Activated gamma-delta T cell treated with anti-CD3 and anti-CD28 coated beads, Interleukin-2, amount 50 U/mL, for 16 hours (primary cell): Measurements from ENCODE around the gene MAD2L1.

Experiments
- DNase-seq: peaks from one replicate; pipeline ENCODE4 v3.0.0-alpha.2; 2020; ENCODE audit warnings: low read depth

MAD2L1 gene

DNA sequence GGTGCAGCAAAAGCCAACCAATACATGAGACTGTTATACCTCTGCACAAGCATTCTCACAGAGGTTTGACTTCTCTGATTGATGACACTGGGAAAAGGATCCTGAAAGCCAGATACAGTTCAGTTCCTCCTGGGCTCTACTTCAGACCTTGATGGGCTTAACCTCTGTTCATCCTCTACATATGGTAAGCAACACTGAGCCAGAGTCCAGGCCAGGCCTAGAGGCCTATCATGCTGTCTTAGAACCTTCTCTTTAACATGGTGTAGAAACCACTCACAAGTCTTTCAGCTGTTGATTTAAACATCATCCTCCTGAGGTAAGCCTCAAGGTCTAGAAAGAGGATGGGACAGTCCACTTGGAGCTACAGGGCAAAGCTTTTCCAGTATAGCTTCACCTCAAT, 9.2 kb downstream of the MAD2L1 start:
- DNase-seq = no peak

DNA sequence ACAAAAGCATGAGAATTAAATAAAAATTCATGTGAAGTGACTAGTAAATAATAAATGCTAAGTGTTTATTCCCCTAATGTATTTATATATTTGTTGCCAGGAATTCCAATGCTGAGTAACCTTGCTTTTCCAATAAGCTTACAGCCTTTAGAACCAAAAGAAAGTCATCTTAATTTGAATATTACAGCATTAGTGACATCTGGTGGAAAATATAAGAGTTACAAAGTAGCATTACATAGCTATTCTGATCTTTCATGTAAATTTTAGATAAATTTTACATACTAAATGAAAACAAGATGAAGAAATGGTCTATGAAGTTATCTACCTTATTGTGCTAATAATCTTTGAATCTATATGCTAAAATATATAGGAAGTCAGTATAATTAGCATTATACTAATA, 10.4 kb downstream of the MAD2L1 start:
- DNase-seq = no peak

DNA sequence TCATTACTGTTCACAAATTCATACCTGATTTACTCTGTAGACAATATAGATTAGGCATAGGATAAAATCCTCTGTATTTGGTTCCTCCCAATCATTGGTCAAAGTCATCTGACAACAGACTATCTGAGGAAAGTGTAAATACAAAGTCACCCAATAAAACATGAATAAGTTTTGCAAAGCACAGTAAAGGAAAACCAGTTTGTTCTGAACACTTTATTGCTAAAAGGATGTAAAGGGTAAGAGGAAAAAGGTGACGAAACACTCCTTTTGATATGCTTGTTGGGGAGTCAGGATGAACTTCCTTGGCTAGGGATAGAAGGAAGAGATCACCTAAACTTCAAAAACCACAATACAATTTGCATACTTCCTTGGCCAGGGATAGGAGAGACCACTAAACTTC, 10.9 kb downstream of the MAD2L1 start:
- no peak for DNase-seq

DNA sequence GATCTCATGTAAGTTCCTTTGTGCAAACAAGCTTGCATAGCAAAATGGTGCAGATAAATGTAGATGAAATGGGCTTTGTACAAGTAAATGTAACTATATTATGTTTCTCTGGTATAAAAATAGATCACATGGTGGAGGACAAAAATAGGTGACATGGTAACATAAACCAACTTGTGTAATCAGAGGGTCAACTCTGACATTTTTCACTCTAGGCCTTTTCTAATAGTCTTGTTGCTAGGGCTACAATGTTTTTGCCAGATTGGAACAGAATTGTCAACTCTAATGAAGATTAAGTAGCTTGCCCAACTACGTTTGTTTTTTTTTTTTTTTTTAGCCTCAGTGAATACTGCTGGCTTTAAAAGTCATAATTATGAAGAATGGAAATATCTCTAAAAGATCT, 11.5 kb downstream of the MAD2L1 start:
- no peak for DNase-seq

DNA sequence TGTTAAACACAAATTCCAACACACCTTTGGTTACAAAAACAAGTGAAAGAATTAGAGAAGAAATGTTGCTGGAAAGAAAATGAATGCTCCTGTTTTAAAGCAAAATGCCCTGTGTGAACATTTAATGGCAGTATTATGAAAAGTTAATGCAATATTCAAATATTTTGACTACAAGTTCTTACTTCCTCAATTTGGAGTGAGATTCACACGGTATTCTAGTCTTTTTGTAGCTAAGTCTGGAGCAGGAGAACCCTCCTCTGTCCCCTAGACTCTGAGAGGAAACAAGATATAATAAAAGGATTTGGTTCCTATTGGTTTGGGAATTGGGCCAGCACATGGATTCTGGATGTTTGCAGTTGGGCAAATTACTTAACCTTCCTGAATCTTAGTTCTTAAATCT, 12.7 kb downstream of the MAD2L1 start:
- DNase-seq = no peak

DNA sequence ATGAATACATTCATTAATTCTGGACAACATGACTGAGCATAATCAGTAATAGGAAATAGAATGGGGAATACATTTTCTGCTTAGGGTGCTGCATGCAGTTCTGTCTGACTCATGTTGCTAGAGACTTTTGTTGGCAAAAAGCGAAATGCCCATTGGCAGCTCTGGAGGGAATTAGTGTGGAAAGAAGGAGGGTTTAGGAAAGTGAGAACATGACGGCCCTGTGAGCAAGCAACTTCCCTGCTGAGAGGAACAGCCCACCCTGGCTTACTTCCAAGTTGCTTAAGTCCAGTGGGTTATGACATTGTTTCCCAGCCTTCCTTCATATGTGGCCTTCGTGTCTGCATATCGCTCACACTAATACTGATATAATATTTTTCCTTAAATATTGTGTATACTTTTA, 13.8 kb downstream of the MAD2L1 start:
- no peak for DNase-seq

DNA sequence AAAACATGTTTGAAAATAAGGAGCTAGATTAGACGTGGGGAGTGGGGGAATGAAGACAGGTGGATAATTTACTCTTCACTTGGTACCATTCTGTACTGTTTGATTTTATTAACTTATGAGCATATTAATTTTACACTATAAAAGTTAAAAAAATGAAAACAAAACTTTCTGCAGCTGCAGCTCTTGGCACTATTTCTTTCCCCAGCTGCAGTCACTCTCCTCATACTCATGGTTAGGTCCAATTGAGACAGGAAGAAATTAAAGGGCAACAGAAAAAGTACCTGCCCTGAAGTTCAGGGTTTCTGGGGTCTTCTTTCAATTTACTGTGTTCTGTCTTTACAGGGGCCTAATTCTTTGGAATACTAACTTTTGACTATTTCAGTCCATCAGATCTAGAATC, 15.4 kb downstream of the MAD2L1 start:
- no peak for DNase-seq

DNA sequence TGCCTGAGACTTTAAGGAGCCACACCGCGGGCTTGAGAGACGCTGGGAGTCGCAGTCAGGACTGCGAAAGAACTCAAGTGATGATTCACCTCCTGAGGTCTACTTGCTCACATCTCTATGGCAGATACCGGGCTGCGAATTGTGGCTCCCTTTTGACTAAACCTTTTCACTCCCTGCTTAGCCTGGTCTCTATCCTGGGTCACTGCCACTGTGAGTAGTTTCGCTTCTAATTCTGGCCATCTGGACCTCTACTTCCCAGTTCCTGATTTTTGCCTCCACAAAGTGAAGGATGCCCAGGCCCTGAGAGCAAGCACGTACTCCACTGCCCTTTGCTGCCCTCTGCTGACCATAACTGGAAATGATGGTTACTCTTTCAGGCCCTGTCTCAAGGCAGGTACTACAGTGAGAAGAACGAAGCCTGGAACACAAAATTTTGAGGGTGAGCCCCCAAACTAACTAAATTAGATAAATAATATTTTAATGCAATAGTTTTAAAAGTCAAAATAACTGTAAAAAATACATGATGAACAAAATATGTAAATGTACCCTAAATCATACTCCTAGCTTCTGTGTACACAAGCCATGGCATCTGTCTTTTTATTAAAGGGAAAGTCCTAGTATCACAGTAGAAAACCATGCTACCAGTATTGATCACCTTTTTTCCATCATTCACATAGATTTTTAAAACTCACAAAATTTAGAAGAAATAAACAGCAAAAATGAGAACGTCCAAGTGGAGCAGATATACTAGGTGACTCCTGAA, 16.7 kb downstream of the MAD2L1 start:
- peak; percentile 53 for DNase-seq

DNA sequence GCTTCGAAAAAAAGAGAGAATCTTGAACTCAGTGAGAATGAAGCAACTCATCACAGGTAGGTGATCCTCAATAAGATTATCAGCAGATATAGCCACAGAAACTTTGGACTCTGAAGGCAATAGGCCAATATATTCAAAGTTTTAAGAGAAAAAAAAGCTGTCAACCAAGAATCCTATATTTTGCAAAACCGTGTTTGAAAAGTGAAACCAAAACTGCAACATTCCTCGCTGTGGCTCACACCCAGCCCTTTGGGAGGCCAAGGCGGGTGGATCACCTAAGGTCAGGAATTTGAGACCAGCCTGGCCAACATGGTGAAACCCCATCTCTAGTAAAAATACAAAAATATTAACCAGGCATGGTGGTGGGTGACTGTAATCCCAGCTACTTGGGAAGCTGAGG, 22.8 kb downstream of the MAD2L1 start:
- DNase-seq = no peak

DNA sequence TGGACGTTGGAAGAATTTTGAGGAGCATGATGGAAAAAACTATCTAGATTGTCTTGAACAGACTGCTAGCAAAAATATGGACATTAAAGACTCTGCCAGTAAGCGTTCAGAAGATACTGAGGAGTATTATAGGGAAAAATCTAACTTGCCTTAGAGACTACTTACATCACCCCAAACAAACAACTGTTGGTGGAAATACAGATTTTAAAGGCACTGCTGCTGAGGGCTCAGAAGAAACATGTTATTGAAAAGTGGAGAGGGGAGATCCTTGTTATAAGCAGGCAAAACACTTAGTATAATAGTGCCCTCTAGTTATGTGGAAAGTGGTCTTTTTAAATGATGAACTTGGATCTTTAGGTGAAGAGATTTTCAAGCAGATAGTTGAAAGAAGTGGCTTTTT, 29.2 kb downstream of the MAD2L1 start:
- DNase-seq = no peak

DNA sequence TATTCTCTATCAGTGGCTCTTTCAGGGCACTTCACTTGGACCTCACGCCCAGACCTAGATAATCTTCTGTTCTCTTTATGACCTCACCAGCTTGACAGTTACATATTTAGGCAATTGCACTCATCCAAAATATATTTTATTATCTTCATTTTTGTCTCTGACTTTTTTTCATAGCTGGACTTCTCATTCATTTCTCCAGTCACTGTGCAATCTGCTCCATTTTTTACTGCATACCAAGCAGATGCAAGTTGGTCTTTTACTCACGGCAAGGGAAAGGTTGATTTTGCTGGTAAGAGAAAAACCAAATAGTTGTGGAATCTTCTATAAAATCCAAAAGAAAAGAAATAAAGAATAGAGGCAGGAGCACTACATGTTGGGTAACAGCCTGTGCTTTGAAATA, 31.7 kb downstream of the MAD2L1 start:
- DNase-seq = no peak

DNA sequence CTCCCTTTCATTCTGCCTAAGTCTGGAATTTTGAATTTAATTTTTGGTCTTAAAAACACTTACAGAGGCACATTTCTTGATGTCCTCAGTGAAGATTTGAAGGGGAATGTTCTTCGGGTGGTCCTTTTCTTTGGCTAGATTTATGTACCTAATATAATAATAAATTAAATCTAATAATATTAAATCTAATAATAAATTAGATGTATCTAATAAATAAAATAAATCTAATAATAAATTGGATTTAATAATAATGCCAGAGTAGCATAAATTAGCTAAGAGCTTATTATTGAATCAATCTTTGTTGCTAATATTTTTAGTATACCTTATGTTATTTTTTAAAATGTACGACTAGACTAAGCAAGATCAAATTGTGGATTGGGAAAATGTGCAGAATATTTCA, 39.8 kb downstream of the MAD2L1 start:
- DNase-seq = no peak

DNA sequence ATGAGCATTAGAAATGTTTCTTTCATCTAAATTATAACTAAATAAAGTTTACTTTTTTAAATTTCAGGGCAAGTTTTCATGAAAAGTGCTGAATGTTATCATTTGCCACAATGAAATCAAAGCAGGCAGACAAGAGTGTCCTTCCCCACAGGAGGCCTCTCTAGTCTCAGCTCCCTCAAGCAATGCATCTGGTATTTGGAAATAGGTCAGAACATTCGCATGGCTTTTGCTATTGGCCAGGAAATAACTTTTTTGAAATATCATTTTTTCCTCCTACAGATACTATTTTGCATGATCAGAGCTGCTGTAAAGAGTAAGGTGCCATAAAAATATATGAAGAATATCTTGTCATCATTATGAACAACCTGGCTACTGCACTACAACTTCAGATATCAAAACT, 41.1 kb downstream of the MAD2L1 start:
- no peak for DNase-seq

DNA sequence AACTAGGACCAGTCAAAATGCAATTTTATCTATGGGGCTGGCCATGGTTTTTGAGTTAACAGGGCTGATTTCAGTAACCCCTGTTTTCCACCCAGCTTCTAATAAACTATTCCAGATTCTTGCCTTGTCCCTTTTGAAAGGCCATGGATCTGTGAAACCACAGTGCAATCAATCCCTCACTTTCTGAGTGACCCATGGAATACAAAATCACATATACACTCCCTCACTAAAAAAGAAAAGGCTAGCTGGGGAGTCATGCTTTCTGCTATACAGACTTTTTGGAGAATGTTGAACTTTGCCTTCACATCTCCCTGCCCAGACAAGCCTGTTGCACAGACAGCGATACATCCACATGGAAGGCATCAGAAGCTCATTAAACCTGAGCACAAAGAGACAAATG, 47.9 kb downstream of the MAD2L1 start:
- no peak for DNase-seq

DNA sequence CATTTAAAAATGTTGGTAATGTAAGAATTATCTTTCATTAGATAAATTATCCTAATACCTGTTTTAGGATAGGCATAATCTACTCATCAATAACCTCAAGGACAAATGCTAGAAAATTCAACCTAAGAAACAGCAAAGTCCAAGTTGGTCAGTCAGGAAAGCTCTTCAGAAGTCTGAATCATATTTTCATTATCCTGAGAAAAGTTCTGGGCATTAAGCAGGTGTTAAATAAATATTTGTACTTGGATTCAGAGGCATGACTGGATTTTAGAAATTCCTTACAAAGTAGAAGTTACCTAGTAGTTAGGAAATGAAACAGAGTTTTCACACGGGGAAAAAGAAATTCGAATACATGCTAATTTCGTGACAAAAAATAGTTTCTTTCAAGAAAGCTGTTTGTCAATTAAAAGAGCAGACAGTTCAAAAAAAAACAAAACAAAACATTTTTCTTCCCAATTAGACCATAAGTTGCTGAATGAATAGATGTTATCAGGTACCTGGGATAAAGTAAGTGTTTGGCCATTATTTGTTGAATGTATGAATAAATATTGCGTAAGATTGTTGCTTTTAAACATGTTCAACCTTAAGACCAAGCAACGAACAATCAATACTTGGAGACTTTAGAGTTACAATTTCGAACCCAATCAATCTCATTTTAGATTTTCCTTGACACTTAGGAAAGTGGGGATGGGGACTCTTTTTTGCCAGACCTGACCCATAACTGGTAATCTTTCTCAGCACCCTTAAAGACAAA, 48.5 kb downstream of the MAD2L1 start:
- no peak for DNase-seq

DNA sequence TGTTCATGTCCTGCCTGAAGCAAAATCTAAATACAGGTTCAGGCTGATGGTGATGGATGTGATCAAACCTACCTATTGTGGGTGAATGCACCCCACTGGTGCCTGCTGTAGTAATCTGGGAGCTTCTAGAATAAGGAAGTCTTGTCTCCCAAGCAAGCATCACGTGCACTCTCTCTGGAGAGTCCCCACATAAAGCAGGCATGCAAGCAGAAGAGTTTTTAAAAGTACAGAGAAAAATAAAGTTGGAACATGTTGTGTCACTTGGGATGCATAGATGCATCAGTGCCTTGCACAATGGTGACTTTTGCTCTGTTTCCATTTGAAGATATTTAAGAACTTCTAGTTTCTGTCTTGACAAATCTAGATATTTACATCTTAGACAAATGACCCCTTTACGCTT, 54.9 kb downstream of the MAD2L1 start:
- DNase-seq = no peak

DNA sequence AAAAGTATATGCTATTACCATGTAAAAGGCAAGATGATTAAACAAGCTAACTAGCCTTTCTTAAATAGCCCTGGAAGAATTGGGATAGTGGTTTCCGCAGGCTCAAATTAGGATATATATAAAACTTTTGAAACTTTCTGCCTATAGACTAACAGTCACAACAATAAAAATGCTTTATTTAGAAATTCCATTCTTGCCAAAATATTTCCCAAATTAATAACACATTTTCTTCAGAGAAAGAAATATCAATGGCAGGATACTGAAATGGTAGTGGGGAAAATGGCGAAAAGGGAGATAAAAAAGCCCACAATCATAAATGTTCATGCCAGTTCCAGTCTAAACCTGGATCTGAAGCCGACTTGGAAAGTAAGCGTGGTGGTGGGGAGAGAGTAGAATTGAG, 56.0 kb downstream of the MAD2L1 start:
- no peak for DNase-seq

DNA sequence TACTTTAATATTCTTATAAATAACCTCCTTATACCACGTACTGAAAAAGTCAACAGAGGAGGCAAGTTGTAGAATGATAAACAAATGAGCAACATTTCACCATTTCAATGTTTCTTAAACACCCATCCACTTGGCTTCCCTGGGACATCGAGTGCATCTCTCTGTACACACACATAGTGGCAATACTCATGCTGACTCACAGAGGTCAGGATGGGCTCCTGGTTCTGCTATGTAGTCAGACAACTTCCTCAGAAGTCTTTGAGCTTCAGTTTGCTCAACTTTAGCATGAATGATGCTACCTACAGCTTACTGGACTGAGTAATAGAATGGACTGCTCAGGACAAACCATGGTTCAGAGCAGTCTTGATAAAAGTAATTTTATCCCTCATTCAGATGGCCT, 56.9 kb downstream of the MAD2L1 start:
- no peak for DNase-seq

DNA sequence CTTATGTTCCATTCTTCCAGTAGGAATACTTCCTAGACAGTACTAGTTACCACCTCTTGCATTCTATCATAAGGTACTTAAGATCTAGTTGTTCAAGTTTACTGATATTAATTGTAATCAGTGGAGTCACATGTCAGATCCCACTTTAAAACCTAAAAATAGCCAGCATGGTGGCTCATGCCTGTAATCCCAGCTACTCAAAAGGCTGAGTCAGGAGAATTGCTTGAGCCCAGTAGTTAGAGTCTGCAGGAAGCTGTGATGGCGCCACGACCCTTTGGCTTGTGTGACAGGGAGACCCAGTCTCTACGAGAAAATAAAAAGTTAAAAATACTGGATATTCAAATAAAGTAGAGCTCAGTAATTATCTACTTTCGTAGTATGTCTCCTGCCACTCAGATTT, 57.7 kb downstream of the MAD2L1 start:
- DNase-seq = no peak

DNA sequence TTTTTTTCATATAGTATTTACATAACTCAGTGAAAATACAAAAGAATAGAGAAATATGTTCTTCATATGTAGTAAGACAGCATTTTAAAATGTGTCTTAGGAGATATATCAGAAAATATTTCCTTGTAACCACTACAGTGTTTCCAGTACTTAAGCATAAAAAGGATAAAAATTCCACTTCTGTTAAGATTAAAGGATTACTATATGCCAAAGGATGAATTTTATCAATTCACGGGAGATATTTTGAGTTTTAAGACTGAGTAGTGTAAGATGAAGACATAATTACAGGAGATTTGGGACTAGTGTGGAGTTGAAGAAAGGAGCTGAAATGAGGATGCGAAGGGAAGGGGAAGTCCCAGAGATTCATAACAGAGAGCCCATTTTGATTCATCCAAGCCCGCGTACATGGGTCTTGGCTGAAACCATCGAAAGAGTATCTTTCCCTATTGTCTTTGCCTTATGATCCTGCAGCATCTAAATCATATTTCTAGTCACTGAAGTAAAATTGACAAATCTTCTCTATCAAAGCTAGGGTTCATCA, 58.7 kb downstream of the MAD2L1 start:
- DNase-seq = no peak

DNA sequence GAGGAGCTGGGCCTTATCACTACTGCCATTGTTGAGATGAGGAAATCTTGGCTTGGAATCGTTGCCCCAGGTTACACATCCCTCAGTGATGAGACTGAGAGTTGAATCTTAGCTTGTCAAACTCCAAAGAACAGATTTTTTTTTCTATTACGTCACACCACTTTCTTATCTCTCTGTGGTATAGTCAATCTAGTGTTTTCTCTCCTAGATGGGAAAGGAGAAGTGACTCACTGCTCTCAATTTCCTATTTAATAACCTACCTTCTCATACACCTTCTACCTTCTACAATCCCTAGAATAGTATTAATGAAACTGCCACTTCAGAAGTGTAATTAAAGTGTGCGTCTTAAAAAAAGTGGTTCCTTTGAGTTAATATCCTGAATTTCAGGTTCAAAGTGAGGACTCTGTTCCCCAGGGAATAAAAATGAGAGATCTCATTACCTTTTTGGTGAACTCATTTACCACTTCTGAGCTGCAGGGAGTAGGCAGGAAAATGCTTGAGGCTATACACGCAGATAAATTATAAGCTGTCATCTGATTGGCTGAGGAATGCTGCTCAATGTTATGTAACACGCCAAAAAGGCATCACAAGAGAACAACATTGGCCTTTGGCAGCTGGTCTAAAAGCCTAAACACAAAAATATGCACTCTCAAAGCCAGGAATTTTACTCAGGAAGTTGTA, 59.3 kb downstream of the MAD2L1 start:
- DNase-seq = no peak
